Stimulated activated CD8-positive, alpha-beta memory T cell treated with anti-CD3 and anti-CD28 coated beads, Interleukin-2, amount 100 ng/mL, for 1 hour (primary cell): ENCODE results near the gene NKAIN2.
"Not testable (repeated sequence)": the region's sequence is repeated elsewhere in the genome, so short reads cannot be mapped to it uniquely, and the experiment has no call there.

Experiments used
- DNase-seq, 2 donors: peaks; one replicate each; pipeline ENCODE4 v3.0.0-alpha.2; 2020; ENCODE audit warnings: low read depth in 2 of 2

The NKAIN2 gene

GRCh38 chr6:123966618-123967017, 163.0 kb downstream of the NKAIN2 start:
- no peak for DNase-seq

GRCh38 chr6:123967905-123968304, 164.2 kb downstream of the NKAIN2 start:
- DNase-seq = no peak

- no peak for DNase-seq
These were observed 169.1 kb downstream of the NKAIN2 start for GRCh38 chr6:123972600-123973294.

- DNase-seq = no peak
These were observed 176.6 kb downstream of the NKAIN2 start for GRCh38 chr6:123980311-123980710.

- DNase-seq = no peak
These were observed 183.3 kb downstream of the NKAIN2 start for GRCh38 chr6:123986938-123987337.

GRCh38 chr6:123989918-123990317, 186.3 kb downstream of the NKAIN2 start:
- DNase-seq = not testable (repeated sequence)

GRCh38 chr6:123990376-123990775, 186.7 kb downstream of the NKAIN2 start:
- DNase-seq = no peak

GRCh38 chr6:123994168-123994567, 190.5 kb downstream of the NKAIN2 start:
- DNase-seq = no peak

GRCh38 chr6:123994891-123995635, 191.4 kb downstream of the NKAIN2 start:
- no peak for DNase-seq

GRCh38 chr6:123997223-123997622, 193.6 kb downstream of the NKAIN2 start:
- no peak for DNase-seq

- no peak for DNase-seq
These were observed 198.9 kb downstream of the NKAIN2 start for GRCh38 chr6:124002377-124003081.

GRCh38 chr6:124007266-124007665, 203.6 kb downstream of the NKAIN2 start:
- DNase-seq = no peak

- DNase-seq = no peak
These were observed 204.6 kb downstream of the NKAIN2 start for GRCh38 chr6:124008000-124008987.

GRCh38 chr6:124008988-124009765, 205.5 kb downstream of the NKAIN2 start:
- DNase-seq = no peak

GRCh38 chr6:124010574-124010973, 206.9 kb downstream of the NKAIN2 start:
- DNase-seq = no peak

- DNase-seq = no peak
These were observed 207.5 kb downstream of the NKAIN2 start for GRCh38 chr6:124011180-124011579.

- not testable (repeated sequence) for DNase-seq
These were observed 218.4 kb downstream of the NKAIN2 start for GRCh38 chr6:124022051-124022450.

GRCh38 chr6:124022641-124023040, 219.0 kb downstream of the NKAIN2 start:
- no peak for DNase-seq

GRCh38 chr6:124026694-124027093, 223.0 kb downstream of the NKAIN2 start:
- no peak for DNase-seq

- DNase-seq = no peak
These were observed 223.7 kb downstream of the NKAIN2 start for GRCh38 chr6:124027392-124027791.

- no peak for DNase-seq
These were observed 224.5 kb downstream of the NKAIN2 start for GRCh38 chr6:124028117-124028516.
